Smooth muscle cell (in vitro differentiated cells): ENCODE measurements around the gene CTCFL. TPM values are rescaled to one million over a fixed set of nuclear protein-coding genes. Genes with fewer than 3 reads are reported as not detected.

Source experiments
- DNase-seq: peaks from one replicate; lab custom pipeline; 2025; ENCODE audit not compliant: unreplicated experiment; lab: John Stamatoyannopoulos, UW
- H2AFZ ChIP-seq: fragments of 200-600 bp; sonication (generic); 2 replicates; pipeline ENCODE4 v1.6.0; 2016; ENCODE audit warnings: antibody characterized with exemption, low read depth, mild to moderate bottlenecking
- H3F3A ChIP-seq: fragments of 200-600 bp; sonication (generic); 2 replicates; pipeline ENCODE4 v1.6.0; 2017; ENCODE audit warnings: antibody characterized with exemption, low read depth
- H3K27ac ChIP-seq: fragments of 200-600 bp; sonication (generic); 2 replicates; pipeline ENCODE4 v1.5.1; 2016; ENCODE audit warnings: low read depth, mild to moderate bottlenecking
- H3K27me3 ChIP-seq: fragments of 200-600 bp; sonication (generic); 2 replicates; pipeline ENCODE4 v1.6.1; 2016; ENCODE audit warnings: low read depth, mild to moderate bottlenecking
- H3K36me3 ChIP-seq: fragments of 200-600 bp; sonication (generic); 2 replicates; pipeline ENCODE4 v1.5.1; 2016; ENCODE audit warnings: low read depth
- H3K4me1 ChIP-seq: fragments of 200-600 bp; sonication (generic); 2 replicates; pipeline ENCODE4 v1.5.1; 2016; ENCODE audit warnings: low read depth
- H3K4me2 ChIP-seq: fragments of 200-600 bp; sonication (generic); 2 replicates; pipeline ENCODE4 v1.6.0; 2016; ENCODE audit warnings: mild to moderate bottlenecking
- H3K4me3 ChIP-seq: fragments of 200-600 bp; sonication (generic); 2 replicates; pipeline ENCODE4 v1.5.1; 2016; ENCODE audit warnings: mild to moderate bottlenecking
- H3K79me2 ChIP-seq: fragments of 200-600 bp; sonication (generic); 2 replicates; pipeline ENCODE4 v1.6.0; 2016; ENCODE audit warnings: low read depth, mild to moderate bottlenecking
- H3K9ac ChIP-seq: fragments of 200-600 bp; sonication (generic); 2 replicates; pipeline ENCODE4 v1.6.0; 2016; ENCODE audit warnings: low read depth
- H3K9me3 ChIP-seq: fragments of 200-600 bp; sonication (generic); replicated peaks from 2 replicates; pipeline ENCODE4 v1.5.1; 2016; ENCODE audit warnings: low read depth
- H4K20me1 ChIP-seq: fragments of 200-600 bp; sonication (generic); 2 replicates; pipeline ENCODE4 v1.6.0; 2016; ENCODE audit warnings: low read depth
- CTCF ChIP-seq: fragments of 200-600 bp; sonication (generic); IDR thresholded peaks from 2 replicates; pipeline ENCODE4 v1.5.1; 2017; ENCODE audit warnings: borderline replicate concordance, mild to moderate bottlenecking, antibody characterized with exemption; ENCODE audit not compliant: insufficient read depth, poor library complexity, severe bottlenecking
- whole genome bisulfite sequencing: methylation state at CpG from one replicate; pipeline ENCODE4 v1.1.7; 2016; ENCODE audit warnings: low lambda C conversion rate; 5-methylcytosine and 5-hydroxymethylcytosine counted together
- polyA plus RNA-seq: library from polyadenylated mRNA; unstranded; fragments of >200 nt; fragmentation: Nextera tagmentation; extraction: Ambion mirVana; gene quantifications from 2 replicates; pipeline ENCODE4 v1.2.1, GENCODE V29; 2016
- total RNA-seq: library from RNA; depleted of rRNA; stranded (reverse); fragments of >200 nt; gene quantifications from 2 replicates; pipeline ENCODE4 v1.2.3, GENCODE V29; 2014

The CTCFL gene
- total and polyA plus RNA-seq, 2 experiments from 2014 or later: not detected

- no peak for DNase-seq
- no peaks in the 10 kb centered on the region for H3K9me3 ChIP-seq
Measured at GRCh38 chr20:57529160-57529585, 4.2 kb upstream of the CTCFL start.

GRCh38 chr20:57528148-57528547 is 3.2 kb upstream of the CTCFL start:
- H3F3A ChIP-seq: no peaks in the 10 kb centered on the region
- no peaks in the 10 kb centered on the region for H3K79me2 ChIP-seq
- no peak overlapping the region for H2AFZ ChIP-seq
- H3K27ac ChIP-seq: no peak overlapping the region
- no peak for DNase-seq
- H3K36me3 ChIP-seq: no peaks in the 10 kb centered on the region
- 92% methylated on average over 4 of the region's 4 CpGs for WGBS
- no peaks in the 10 kb centered on the region for H4K20me1 ChIP-seq
- H3K9ac ChIP-seq: no peak overlapping the region
- H3K4me3 ChIP-seq: no peak overlapping the region
- no peak for TF ChIP-seq CTCF
- peaks cover 3% of the 10 kb centered on the region for H3K4me1 ChIP-seq
- no peaks in the 10 kb centered on the region for H3K27me3 ChIP-seq
- H3K9me3 ChIP-seq: no peaks in the 10 kb centered on the region
- no peak overlapping the region for H3K4me2 ChIP-seq

More at GRCh38 chr20:57529160-57529585, 4.2 kb upstream of the CTCFL start:
- Histone ChIP-seq H3F3A (no peaks in the 10 kb centered on the region), H3K36me3 (no peaks in the 10 kb centered on the region), H3K27me3 (no peaks in the 10 kb centered on the region), H2AFZ (no peak overlapping the region), H3K4me2 (no peak overlapping the region), H3K9ac (no peak overlapping the region), H3K4me3 (no peak overlapping the region), H3K79me2 (no peaks in the 10 kb centered on the region), H4K20me1 (no peaks in the 10 kb centered on the region), H3K27ac (no peak overlapping the region), H3K4me1 (no peaks in the 10 kb centered on the region)
- no peak for TF ChIP-seq CTCF
- 92% methylated on average over 8 of the region's 8 CpGs for WGBS

- Histone ChIP-seq H3K36me3 (no peaks in the 10 kb centered on the region), H3K9ac (no peak overlapping the region), H3K4me1 (peaks cover 6% of the 10 kb centered on the region), H3K4me2 (no peak overlapping the region), H3K9me3 (no peaks in the 10 kb centered on the region), H3K27me3 (no peaks in the 10 kb centered on the region), H4K20me1 (no peaks in the 10 kb centered on the region), H3F3A (no peaks in the 10 kb centered on the region), H2AFZ (no peak overlapping the region), H3K79me2 (no peaks in the 10 kb centered on the region), H3K4me3 (no peak overlapping the region), H3K27ac (no peak overlapping the region)
- WGBS: 94% methylated on average over 6 of the region's 6 CpGs
- no peak for TF ChIP-seq CTCF
- no peak for DNase-seq
Measured at GRCh38 chr20:57527728-57528127, 2.8 kb upstream of the CTCFL start.

GRCh38 chr20:57526885-57527460 is 2.0 kb upstream of the CTCFL start:
- TF ChIP-seq CTCF: no peak
- peaks cover 6% of the 10 kb centered on the region for H3K4me1 ChIP-seq
- no peak overlapping the region for H3K4me2 ChIP-seq
- no peaks in the 10 kb centered on the region for H3K36me3 ChIP-seq
- H3K27ac ChIP-seq: no peak overlapping the region
- H3K9ac ChIP-seq: no peak overlapping the region
- no peak overlapping the region for H3K4me3 ChIP-seq
- H3K27me3 ChIP-seq: no peaks in the 10 kb centered on the region
- no peaks in the 10 kb centered on the region for H4K20me1 ChIP-seq
- no peaks in the 10 kb centered on the region for H3K79me2 ChIP-seq
- WGBS: 85% methylated on average over 14 of the region's 19 CpGs
- H3F3A ChIP-seq: no peaks in the 10 kb centered on the region
- no peak for DNase-seq
- H2AFZ ChIP-seq: no peak overlapping the region
- H3K9me3 ChIP-seq: no peaks in the 10 kb centered on the region
